Choroid plexus epithelial cell (primary cell): ENCODE measurements around the gene PALD1.

Source experiments
- DNase-seq: peaks from one replicate; pipeline ENCODE4 v3.0.0-alpha.2; 2010; ENCODE audit warnings: low read depth
- H3K4me3 ChIP-seq: 2 replicates; pipeline ENCODE4 v1.5.1; 2011; ENCODE audit warnings: low read depth, mild to moderate bottlenecking, control low read depth, low read length, moderate library complexity
- CTCF ChIP-seq: conservative IDR thresholded peaks from 2 replicates; pipeline ENCODE4 v1.5.1; 2011; ENCODE audit warnings: low read depth, mild to moderate bottlenecking, control low read depth, inconsistent platforms, low read length, moderate library complexity

PALD1 gene

GRCh38 chr10:70582793-70583668 lies 104.5 kb downstream of the PALD1 start:
- TF ChIP-seq CTCF = no peak
- no peak for DNase-seq
- H3K4me3 ChIP-seq = no peak overlapping the region

- no peak overlapping the region for H3K4me3 ChIP-seq
- no peak for DNase-seq
- no peak for TF ChIP-seq CTCF
Measured at GRCh38 chr10:70583669-70584037, 105.1 kb downstream of the PALD1 start.

- H3K4me3 ChIP-seq = no peak overlapping the region
- TF ChIP-seq CTCF = no peak
- DNase-seq = no peak
Measured at GRCh38 chr10:70584366-70584765, 105.8 kb downstream of the PALD1 start.

- DNase-seq = peak; percentile 66
- TF ChIP-seq CTCF = no peak
- H3K4me3 ChIP-seq = no peak overlapping the region
Measured at GRCh38 chr10:70584909-70585544, 106.5 kb downstream of the PALD1 start.

- DNase-seq = no peak
- no peak for TF ChIP-seq CTCF
- no peak overlapping the region for H3K4me3 ChIP-seq
Measured at GRCh38 chr10:70585578-70586169, 107.1 kb downstream of the PALD1 start.

- DNase-seq = no peak
- no peak for TF ChIP-seq CTCF
- H3K4me3 ChIP-seq = no peak overlapping the region
Measured at GRCh38 chr10:70586348-70586930, 107.9 kb downstream of the PALD1 start.
